ENCODE measurements around the gene APOL4.
"Not testable (repeated sequence)": the region's sequence is repeated elsewhere in the genome, so short reads cannot be mapped to it uniquely, and the experiment has no call there.

- TF ChIP-seq CTCF (IDR thresholded peaks at IDR 0.05); EZH2 (IDR thresholded peaks at IDR 0.05; ENCODE audit: borderline replicate concordance, insufficient read depth, low read depth, low read length, poor library complexity, severe bottlenecking): not testable (repeated sequence)
Measured at GRCh38 chr22:36201025-36201424, 584 bp downstream of the APOL4 start.
